Epithelial cell of esophagus (primary cell): ENCODE measurements around the gene SOX12.

Source experiments
- DNase-seq: peaks from one replicate; pipeline ENCODE4 v3.0.0; 2010; ENCODE audit warnings: low read depth
- H3K4me3 ChIP-seq: 2 replicates; pipeline ENCODE4 v1.5.1; 2011; ENCODE audit warnings: mild to moderate bottlenecking, low read length, control low read depth
- TF ChIP-seq, protein P1 (sequence below): IDR thresholded peaks from 2 replicates; pipeline ENCODE4 v1.5.1; 2011; ENCODE audit warnings: low read depth, mild to moderate bottlenecking, low read length, control low read depth, inconsistent platforms; ENCODE audit not compliant: insufficient read depth; ENCODE audit errors: missing control alignments

The SOX12 gene

DNA sequence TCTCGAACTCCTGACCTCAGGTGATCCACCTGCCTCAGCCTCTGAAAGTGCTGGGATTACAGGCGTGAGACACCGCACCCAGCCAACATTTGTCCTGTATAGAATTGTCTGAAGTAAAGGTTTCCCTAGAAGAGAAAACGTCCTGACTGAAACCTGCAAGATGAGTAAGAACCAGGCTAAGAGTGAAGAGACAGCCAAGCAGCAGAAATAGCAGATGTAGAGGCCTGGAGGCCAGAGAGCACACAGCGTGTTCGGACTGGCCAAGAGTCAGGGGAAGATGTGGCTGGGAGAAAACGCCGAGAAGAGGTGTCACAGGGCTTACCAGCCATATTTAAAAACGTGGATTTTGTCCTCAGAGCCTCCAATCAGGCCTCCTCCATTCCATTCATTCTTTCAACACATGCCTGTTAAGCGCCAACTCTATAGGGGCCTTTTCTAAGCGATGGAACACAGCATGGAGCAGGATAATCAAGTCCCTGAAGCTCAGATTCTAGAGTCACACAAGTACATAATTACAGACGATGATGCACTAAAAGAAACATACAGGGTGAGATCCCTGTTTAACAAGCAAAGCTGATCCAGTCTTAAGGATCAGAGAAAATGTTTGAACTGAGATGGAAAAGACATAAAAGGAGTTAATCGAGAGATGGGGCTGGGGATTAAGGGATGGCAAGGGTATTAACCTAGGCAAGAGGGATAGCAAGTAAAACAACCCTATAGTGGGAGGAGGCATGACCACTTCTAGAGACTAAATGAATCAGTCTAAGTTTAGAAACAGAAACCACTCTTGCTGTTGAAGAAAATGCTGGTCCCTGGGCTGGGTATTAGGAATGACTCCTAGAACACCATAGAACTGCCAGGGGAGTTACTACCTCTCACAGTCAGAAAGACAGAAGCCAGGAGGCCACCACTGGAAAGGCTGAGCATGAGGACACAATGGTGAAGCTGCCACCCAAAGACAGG is 23.2 kb upstream of the SOX12 start:
- no peak overlapping the region for H3K4me3 ChIP-seq
- DNase-seq, result peak; percentile 58
- TF ChIP-seq, protein P1, sequence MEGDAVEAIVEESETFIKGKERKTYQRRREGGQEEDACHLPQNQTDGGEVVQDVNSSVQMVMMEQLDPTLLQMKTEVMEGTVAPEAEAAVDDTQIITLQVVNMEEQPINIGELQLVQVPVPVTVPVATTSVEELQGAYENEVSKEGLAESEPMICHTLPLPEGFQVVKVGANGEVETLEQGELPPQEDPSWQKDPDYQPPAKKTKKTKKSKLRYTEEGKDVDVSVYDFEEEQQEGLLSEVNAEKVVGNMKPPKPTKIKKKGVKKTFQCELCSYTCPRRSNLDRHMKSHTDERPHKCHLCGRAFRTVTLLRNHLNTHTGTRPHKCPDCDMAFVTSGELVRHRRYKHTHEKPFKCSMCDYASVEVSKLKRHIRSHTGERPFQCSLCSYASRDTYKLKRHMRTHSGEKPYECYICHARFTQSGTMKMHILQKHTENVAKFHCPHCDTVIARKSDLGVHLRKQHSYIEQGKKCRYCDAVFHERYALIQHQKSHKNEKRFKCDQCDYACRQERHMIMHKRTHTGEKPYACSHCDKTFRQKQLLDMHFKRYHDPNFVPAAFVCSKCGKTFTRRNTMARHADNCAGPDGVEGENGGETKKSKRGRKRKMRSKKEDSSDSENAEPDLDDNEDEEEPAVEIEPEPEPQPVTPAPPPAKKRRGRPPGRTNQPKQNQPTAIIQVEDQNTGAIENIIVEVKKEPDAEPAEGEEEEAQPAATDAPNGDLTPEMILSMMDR, result no peak

DNA sequence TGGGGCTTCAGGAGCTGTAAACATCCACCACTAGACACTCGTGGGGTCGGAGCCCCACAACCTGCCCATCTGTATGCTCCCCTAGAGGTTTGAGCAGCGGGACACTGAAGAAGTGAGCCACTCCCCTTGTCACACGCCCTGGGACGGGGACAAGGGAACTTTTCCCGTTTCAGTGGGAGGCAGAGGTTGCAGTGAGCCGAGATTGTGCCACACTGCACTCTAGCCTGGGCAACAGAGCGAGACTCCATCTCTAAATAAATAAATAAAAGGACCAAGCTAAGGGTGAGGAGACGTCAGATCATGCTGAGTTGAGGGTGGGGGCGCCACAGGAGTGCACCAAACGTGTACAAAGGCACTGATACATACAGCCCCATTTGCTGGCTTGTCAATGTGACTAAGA is 19.6 kb upstream of the SOX12 start:
- TF ChIP-seq, protein P1, result no peak
- no peak overlapping the region for H3K4me3 ChIP-seq
- DNase-seq, result no peak

DNA sequence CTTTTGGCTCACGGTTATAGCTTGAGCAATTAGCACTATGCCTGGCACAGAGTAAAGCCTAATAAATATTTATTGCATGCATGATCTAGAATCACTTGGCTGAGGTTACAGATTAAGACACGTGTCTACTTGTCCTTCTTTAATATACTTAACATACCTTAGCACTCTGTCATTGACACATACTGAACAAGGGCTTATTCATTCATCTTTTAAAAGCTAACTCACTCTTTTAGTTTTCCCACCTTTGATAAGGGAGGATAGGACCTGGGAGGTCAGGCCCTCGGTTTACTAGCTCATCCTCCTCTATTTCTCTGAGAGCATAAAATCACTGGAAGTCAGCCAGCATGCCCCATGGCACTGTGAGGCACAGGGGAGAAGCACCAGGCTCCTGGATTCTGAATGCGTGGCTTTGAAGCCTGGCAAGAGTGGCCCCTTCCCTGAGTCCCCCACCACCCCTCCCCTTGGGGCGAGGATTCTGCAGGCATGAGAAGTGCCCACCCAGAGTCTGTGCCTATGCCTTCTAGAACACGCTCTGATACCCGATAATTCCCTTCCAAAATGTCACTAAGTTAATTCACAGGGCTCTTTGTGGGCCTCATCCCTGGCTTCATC is 16.8 kb upstream of the SOX12 start:
- TF ChIP-seq, protein P1, result no peak
- H3K4me3 ChIP-seq, result no peak overlapping the region
- peak; percentile 87 for DNase-seq

DNA sequence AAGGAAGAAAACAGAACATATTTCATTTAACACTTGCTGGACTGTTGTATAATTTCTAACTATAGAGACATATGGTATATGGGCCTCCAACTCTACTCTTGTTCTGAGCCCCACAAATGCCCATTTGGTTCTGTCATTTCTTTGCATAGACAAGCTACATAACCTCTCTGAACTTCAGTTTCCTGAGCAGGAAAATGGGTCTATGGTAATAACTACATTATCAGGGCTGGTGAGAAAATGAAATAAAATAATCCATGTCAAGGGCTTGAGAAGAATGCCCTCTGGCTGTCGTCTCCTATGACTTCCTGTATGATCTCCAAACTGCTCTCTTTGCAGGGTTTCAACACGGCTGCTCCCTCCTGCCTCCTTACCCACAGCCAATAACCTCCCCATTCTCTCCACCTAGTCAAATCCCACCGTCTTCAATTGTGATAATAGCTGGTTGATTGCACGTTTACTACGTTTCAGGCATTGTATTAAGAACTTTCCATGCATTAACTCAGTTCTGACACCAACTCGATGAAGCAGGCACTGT is 16.0 kb upstream of the SOX12 start:
- no peak for DNase-seq
- TF ChIP-seq, protein P1, result no peak
- H3K4me3 ChIP-seq, result no peak overlapping the region

DNA sequence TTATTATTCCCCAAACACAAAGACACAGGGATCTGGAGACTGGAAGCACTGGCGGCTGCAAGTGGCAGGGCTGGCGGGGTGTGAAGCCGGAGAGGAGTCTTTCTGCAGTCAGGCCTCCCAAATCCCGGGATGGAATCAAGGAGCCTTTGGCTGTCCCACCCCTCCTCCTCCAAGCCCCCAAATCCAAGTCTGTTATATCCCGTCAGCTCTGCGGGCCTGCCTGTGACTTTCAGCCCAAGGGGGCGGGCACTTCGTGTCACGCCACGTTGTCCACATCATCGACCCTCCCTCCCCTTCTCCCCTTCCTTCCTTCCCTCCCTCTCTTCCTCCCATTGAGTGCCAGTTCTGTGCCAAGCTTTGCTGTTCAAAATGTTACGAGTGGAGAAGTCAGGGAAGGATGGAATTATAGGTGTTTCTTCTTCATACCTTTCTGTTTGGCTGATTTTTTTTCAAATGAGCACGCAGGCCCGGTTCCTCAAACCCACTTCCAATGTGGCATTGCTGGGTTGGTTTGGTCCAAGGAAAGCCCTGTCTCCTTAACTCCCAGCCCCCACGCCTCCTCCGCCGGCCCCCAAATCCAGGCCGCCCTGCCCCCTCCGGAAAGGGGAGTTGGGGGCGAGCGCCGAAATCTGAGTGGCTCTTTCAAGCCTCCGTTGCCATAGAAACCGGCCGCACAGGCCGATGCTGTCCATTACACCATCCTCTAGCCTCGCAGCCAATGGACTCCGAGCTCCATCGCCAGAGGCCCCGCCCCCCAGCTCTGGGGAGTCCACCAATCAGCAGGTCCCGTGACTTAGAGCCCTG is 15.3 kb upstream of the SOX12 start:
- peak; percentile 72 for DNase-seq
- no peak overlapping the region for H3K4me3 ChIP-seq
- TF ChIP-seq, protein P1, result no peak

DNA sequence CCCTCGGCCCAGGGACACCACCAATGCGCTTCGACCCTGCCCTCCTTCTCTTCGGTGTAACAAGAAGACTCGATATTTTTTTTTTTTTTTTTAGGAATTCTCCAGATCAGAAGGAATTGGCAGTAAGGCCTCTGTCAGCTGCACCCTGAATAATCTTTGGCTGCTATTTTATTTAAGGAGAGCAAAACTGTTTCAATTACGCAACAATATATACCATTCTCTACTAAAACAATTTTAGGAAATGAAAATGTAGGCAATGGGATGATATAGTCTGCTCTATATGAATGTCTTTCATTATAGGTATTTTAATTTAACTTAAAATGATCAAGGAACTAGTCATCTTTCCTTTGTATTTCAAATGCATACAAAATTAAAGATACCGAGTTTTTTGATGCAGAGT is 14.7 kb upstream of the SOX12 start:
- no peak overlapping the region for H3K4me3 ChIP-seq
- DNase-seq, result no peak

More for the DNA sequence above, 14.7 kb upstream of the SOX12 start:
- TF ChIP-seq, protein P1, result no peak
